Right lobe of liver (tissue), 6 donors: Measurements from ENCODE around the gene VILL. TPM values are rescaled to one million over a fixed set of nuclear protein-coding genes. Genes with fewer than 3 reads are reported as not detected.

Source experiments
- ATAC-seq, 4 donors: fragments of 200-7000 bp; cut with Tn5 transposase; one replicate each; pipeline ENCODE4 v1.9.1; 2020; ENCODE audit warnings: mild to moderate bottlenecking in 4 of 4, moderate library complexity in 4 of 4
- DNase-seq, 3 donors: peaks; one replicate each; pipeline ENCODE4 v3.0.0-alpha.2; 2020
- H3K27ac ChIP-seq, 3 donors: fragments of 200-600 bp; one replicate each; pipeline ENCODE4 v1.8.0; 2022
- H3K27me3 ChIP-seq, 2 donors: fragments of 200-600 bp; one replicate each; pipeline ENCODE4 v1.8.0; 2022
- H3K36me3 ChIP-seq, 4 donors: fragments of 200-600 bp; sonication (generic) in 1 of 4; one replicate each; pipeline versions ENCODE4 v1.5.1 to v1.8.0; 2017 to 2022; ENCODE audit warnings: control low read depth in 1 of 4
- H3K4me1 ChIP-seq, 4 donors: fragments of 200-600 bp; sonication (generic) in 1 of 4; one replicate each; pipeline versions ENCODE4 v1.5.1 to v1.8.0; 2017 to 2022; ENCODE audit warnings: control low read depth in 1 of 4
- H3K4me3 ChIP-seq, 3 donors: fragments of 200-600 bp; one replicate each; pipeline ENCODE4 v1.8.0; 2022
- H3K9me3 ChIP-seq, 4 donors: fragments of 200-600 bp; sonication (generic) in 1 of 4; one replicate each; pipeline versions ENCODE4 v1.5.1 to v1.8.0; 2017 to 2022; ENCODE audit warnings: control low read depth in 1 of 4
- CTCF ChIP-seq, 4 donors: fragments of 200-600 bp in 3 of 4; fragments of 450-650 bp in 1 of 4; IDR thresholded peaks; one replicate each; pipeline versions ENCODE4 v1.5.1 to v1.8.0; 2016 to 2022; ENCODE audit warnings: antibody characterized with exemption in 4 of 4, mild to moderate bottlenecking in 2 of 4
- POLR2A ChIP-seq: fragments of 450-650 bp; IDR thresholded peaks from one replicate; pipeline ENCODE4 v1.6.1; 2017; ENCODE audit warnings: antibody characterized with exemption, mild to moderate bottlenecking
- WGBS: methylation state at CpG from one replicate; pipeline ENCODE4 v1.1.6; 2018; ENCODE audit warnings: low coverage, low lambda C conversion rate; ENCODE audit not compliant: insufficient coverage; ENCODE audit errors: missing lambda C conversion rate; 5-methylcytosine and 5-hydroxymethylcytosine counted together
- intact Hi-C, 2 donors: fragments of 100-400 bp; cut with DNase I; formaldehyde crosslinking; loops; one replicate each; pipeline versions ENCODE4 v1.11.2 to v1.14.1; 2022
- total RNA-seq, 6 experiments: library from RNA; depleted of rRNA in 2 of 6; stranded (reverse); fragments of >200 nt in 2 of 6; fragmentation: NEBNext Ultra II Directional in 3 of 6; extraction: Animal tissue kit (Norgen Biotek cat#: 25700) in 3 of 6; gene quantifications; one replicate each; pipeline versions ENCODE4 v1.1.0 to v1.2.4, GENCODE V29; 2016 to 2023
- donor health status: DM: no; HTN: yes; CAD: no.
- donor health status: DM: no; HTN: no; CAD: no.
- donor health status: DM: no; HTN: no; CAD: no.
- donor health status: DM: no; HTN: yes; CAD: no.
- donor health status: DM: no; HTN: yes; CAD: no.

The VILL gene
- total RNA-seq, 6 experiments from 2014 or later: 0.25 to 1.5 (median 0.97) TPM

GRCh38 chr3:38006031-38006430 lies 15.4 kb downstream of the VILL start:
- no peaks in the 10 kb centered on the region for H3K27me3 ChIP-seq
- no peak overlapping the region for H3K4me3 ChIP-seq
- H3K9me3 ChIP-seq: no peaks in the 10 kb centered on the region
- H3K4me1 ChIP-seq: no peaks in the 10 kb centered on the region
- peak in 1 of 3 donors; percentile 50 for DNase-seq
- TF ChIP-seq POLR2A (no peak), CTCF (IDR thresholded peaks at IDR 0.05) (no peak)
- no CpG with 5 or more reads among the region's 5 CpGs for WGBS
- no peak for ATAC-seq
- intact Hi-C loops: loop anchor here (10.0 kb wide), 1 partner anchor 109 kb away; no protein-coding TSS in a partner anchor
- no peak overlapping the region for H3K27ac ChIP-seq
- peaks cover 0 to 5% (median 0%) of the 10 kb centered on the region in 4 donors for H3K36me3 ChIP-seq

- no peak for ATAC-seq
- peaks cover 0 to 5% (median 0%) of the 10 kb centered on the region in 4 donors for H3K36me3 ChIP-seq
- 100% methylated on average over 1 of the region's 16 CpGs for WGBS
Observed at GRCh38 chr3:38006445-38006995, 15.9 kb downstream of the VILL start.

GRCh38 chr3:38007754-38008090 lies 17.1 kb downstream of the VILL start:
- TF ChIP-seq POLR2A: no peak
- no peak for TF ChIP-seq CTCF (IDR thresholded peaks at IDR 0.05)
- intact Hi-C loops: loop anchor here (10.0 kb wide), 1 partner anchor 107 kb away; no protein-coding TSS in a partner anchor
- DNase-seq (peak in 2 of 3 donors; percentile 12 to 47), ATAC-seq (no peak)
- WGBS: no CpG with 5 or more reads among the region's 7 CpGs
- no peaks in the 10 kb centered on the region for H3K27me3 ChIP-seq
- no peaks in the 10 kb centered on the region for H3K4me1 ChIP-seq
- H3K36me3 ChIP-seq: peaks cover 0 to 5% (median 0%) of the 10 kb centered on the region in 4 donors
- no peak overlapping the region for H3K4me3 ChIP-seq
- no peaks in the 10 kb centered on the region for H3K9me3 ChIP-seq
- no peak overlapping the region for H3K27ac ChIP-seq

More at GRCh38 chr3:38006445-38006995, 15.9 kb downstream of the VILL start:
- peak in 2 of 3 donors; percentile 17 to 51 for DNase-seq
- intact Hi-C loops: loop anchor here (10.0 kb wide), 1 partner anchor 108 kb away; no protein-coding TSS in a partner anchor
- Histone ChIP-seq H3K4me3 (no peak overlapping the region), H3K27ac (no peak overlapping the region), H3K4me1 (no peaks in the 10 kb centered on the region), H3K27me3 (no peaks in the 10 kb centered on the region), H3K9me3 (no peaks in the 10 kb centered on the region)
- TF ChIP-seq POLR2A: no peak
- no peak for TF ChIP-seq CTCF (IDR thresholded peaks at IDR 0.05)

GRCh38 chr3:38008191-38008701 lies 17.7 kb downstream of the VILL start:
- no peaks in the 10 kb centered on the region for H3K4me1 ChIP-seq
- peaks cover 0 to 5% (median 0%) of the 10 kb centered on the region in 4 donors for H3K36me3 ChIP-seq
- H3K27ac ChIP-seq: no peak overlapping the region
- no peak overlapping the region for H3K4me3 ChIP-seq
- H3K27me3 ChIP-seq: no peaks in the 10 kb centered on the region
- WGBS: no CpG with 5 or more reads among the region's 19 CpGs
- peak in 2 of 3 donors; percentile 20 to 48 for DNase-seq
- TF ChIP-seq POLR2A (no peak), CTCF (IDR thresholded peaks at IDR 0.05) (no peak)
- intact Hi-C loops: loop anchor here (10.0 kb wide), 1 partner anchor 107 kb away; no protein-coding TSS in a partner anchor
- H3K9me3 ChIP-seq: no peaks in the 10 kb centered on the region
- ATAC-seq: no peak
